GM12873 (cell line): ENCODE data around the gene TTC39C.

ENCODE experiments used
- CTCF ChIP-seq: IDR thresholded peaks from 2 replicates; pipeline ENCODE4 v1.5.1; 2012; ENCODE audit warnings: low read depth, mild to moderate bottlenecking, moderate library complexity, low read length, control low read depth; ENCODE audit not compliant: insufficient read depth; ENCODE audit errors: missing control alignments

Gene TTC39C

GRCh38 chr18:24003903-24004640 is 10.5 kb upstream of the TTC39C start:
- no peak for TF ChIP-seq CTCF

GRCh38 chr18:24006712-24007313 is 7.7 kb upstream of the TTC39C start:
- no peak for TF ChIP-seq CTCF

GRCh38 chr18:24009246-24009645 is 5.3 kb upstream of the TTC39C start:
- TF ChIP-seq CTCF = no peak

GRCh38 chr18:24009651-24010333 is 4.8 kb upstream of the TTC39C start:
- peak; percentile 32 for TF ChIP-seq CTCF

GRCh38 chr18:24010673-24011072 is 3.9 kb upstream of the TTC39C start:
- TF ChIP-seq CTCF = no peak

- TF ChIP-seq CTCF = no peak
Observed at GRCh38 chr18:24011123-24011917, 3.2 kb upstream of the TTC39C start.

- no peak for TF ChIP-seq CTCF
Observed at GRCh38 chr18:24013051-24013450, 1.5 kb upstream of the TTC39C start.
